Suprapubic skin (tissue), 4 donors: ENCODE results near the gene KIF4A. TPM values are rescaled to one million over a fixed set of nuclear protein-coding genes. Genes with fewer than 3 reads are reported as not detected.

Experiments used
- DNase-seq, 2 donors: peaks; one replicate each; pipeline ENCODE4 v3.0.0-alpha.2; 2019; ENCODE audit warnings: low spot score in 2 of 2
- H3K27ac ChIP-seq: fragments of 200-600 bp; sonication (generic); one replicate; pipeline ENCODE4 v1.5.1; 2019
- H3K27me3 ChIP-seq: fragments of 200-600 bp; sonication (generic); one replicate; pipeline ENCODE4 v1.5.1; 2019
- H3K36me3 ChIP-seq: fragments of 200-600 bp; sonication (generic); one replicate; pipeline ENCODE4 v1.5.1; 2019
- H3K4me1 ChIP-seq: fragments of 200-600 bp; sonication (generic); one replicate; pipeline ENCODE4 v1.5.1; 2019
- H3K4me3 ChIP-seq: fragments of 200-600 bp; sonication (generic); one replicate; pipeline ENCODE4 v1.5.1; 2019; ENCODE audit warnings: mild to moderate bottlenecking
- H3K9me3 ChIP-seq: fragments of 200-600 bp; sonication (generic); one replicate; pipeline ENCODE4 v1.5.1; 2019
- CTCF ChIP-seq, 2 donors: fragments of 200-600 bp in 1 of 2; fragments of 450-650 bp in 1 of 2; sonication (generic) in 1 of 2; IDR thresholded peaks; one replicate each; pipeline ENCODE4 v1.5.1; 2016 to 2019; ENCODE audit warnings: antibody characterized with exemption in 2 of 2, mild to moderate bottlenecking in 1 of 2, moderate library complexity in 1 of 2
- EP300 ChIP-seq: sonication (generic); formaldehyde crosslinking; IDR thresholded peaks from one replicate; pipeline ENCODE4 v1.6.1; 2017; ENCODE audit warnings: antibody characterized with exemption
- POLR2A ChIP-seq, 2 donors: fragments of 450-650 bp; IDR thresholded peaks; one replicate each; pipeline ENCODE4 v1.6.1; 2017; ENCODE audit warnings: antibody characterized with exemption in 2 of 2, mild to moderate bottlenecking in 2 of 2, moderate library complexity in 2 of 2
- POLR2AphosphoS5 ChIP-seq, 3 donors: sonication (generic); formaldehyde crosslinking; IDR thresholded peaks; one replicate each; pipeline ENCODE4 v1.6.1; 2017; ENCODE audit warnings: antibody characterized with exemption in 3 of 3
- WGBS: methylation state at CpG from one replicate; pipeline ENCODE4 v1.1.5; 2018; 5-methylcytosine and 5-hydroxymethylcytosine counted together
- total RNA-seq, 4 donors: library from RNA; depleted of rRNA; stranded (reverse); fragments of >200 nt; gene quantifications; one replicate each; pipeline ENCODE4 v1.1.0, GENCODE V29; 2016

The KIF4A gene
- total RNA-seq, 4 donors from 2014 or later = 1.4 to 2.3 (median 1.9) TPM

DNA sequence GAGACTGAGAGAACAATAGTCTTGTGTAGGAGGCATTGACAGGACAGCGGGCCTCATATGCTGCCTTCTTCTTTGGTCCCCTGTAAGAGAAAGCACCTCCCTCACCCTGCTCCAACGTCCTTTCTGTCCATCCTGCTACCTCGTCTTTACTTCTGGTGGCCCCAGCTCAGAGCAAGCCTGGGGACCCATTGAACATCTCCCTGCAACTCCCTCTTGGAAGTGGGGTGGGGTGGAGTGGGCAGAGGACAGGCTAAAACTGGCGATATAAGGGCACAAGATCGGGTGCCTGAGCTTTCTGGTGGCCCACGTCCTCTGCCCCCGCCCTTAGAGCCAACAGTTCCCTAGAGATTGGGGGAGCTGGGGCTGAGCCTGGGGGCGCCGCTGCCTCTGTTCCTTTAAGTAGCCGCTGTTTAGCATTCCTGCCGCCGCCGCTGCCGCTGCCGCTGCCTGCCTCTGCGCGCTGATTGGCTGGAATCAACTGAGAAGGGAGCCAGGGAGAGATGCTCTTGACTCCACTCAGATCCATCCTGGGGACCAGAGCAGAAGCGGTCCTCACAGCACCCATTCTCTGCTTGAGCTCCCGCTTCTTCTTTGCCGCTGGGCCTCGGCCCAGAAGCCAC is 154.5 kb downstream of the KIF4A start, which contains the start of gene DLG3:
TSS of gene DLG3 (plus strand) at position 510 of the 620 bp plus-strand sequence. CDS start 367 bp downstream, outside the sequence.
- WGBS = 32% methylated on average over 8 of the region's 21 CpGs
- no peak for TF ChIP-seq POLR2A (IDR thresholded peaks at IDR 0.05)
- no peak for TF ChIP-seq EP300
- TF ChIP-seq CTCF (IDR thresholded peaks at IDR 0.05) = no peak
- TF ChIP-seq POLR2AphosphoS5 (IDR thresholded peaks at IDR 0.05) = no peak

GRCh38 chrX:70444946-70445656 is 155.2 kb downstream of the KIF4A start:
- H3K27ac ChIP-seq = no peak overlapping the region
- DNase-seq = no peak
- no peak for TF ChIP-seq CTCF (IDR thresholded peaks at IDR 0.05)
- no peak for TF ChIP-seq POLR2AphosphoS5 (IDR thresholded peaks at IDR 0.05)
- no peak for TF ChIP-seq EP300
- no peak for TF ChIP-seq POLR2A (IDR thresholded peaks at IDR 0.05)
- no peaks in the 10 kb centered on the region for H3K36me3 ChIP-seq
- peak overlapping the region; percentile 18 for H3K4me3 ChIP-seq
- no peaks in the 10 kb centered on the region for H3K9me3 ChIP-seq
- WGBS = 50% methylated on average over 7 of the region's 61 CpGs
- H3K4me1 ChIP-seq = peaks cover 5% of the 10 kb centered on the region
- peaks cover 20% of the 10 kb centered on the region for H3K27me3 ChIP-seq

More for the DNA sequence above, 154.5 kb downstream of the KIF4A start, which contains the start of gene DLG3:
- Histone ChIP-seq H3K4me1 (peaks cover 5% of the 10 kb centered on the region), H3K36me3 (no peaks in the 10 kb centered on the region), H3K27ac (no peak within 1 kb of the TSS), H3K4me3 (peak within 1 kb of the TSS; percentile 18), H3K9me3 (no peaks in the 10 kb centered on the region), H3K27me3 (peaks cover 20% of the 10 kb centered on the region)
- no peak for DNase-seq

DNA sequence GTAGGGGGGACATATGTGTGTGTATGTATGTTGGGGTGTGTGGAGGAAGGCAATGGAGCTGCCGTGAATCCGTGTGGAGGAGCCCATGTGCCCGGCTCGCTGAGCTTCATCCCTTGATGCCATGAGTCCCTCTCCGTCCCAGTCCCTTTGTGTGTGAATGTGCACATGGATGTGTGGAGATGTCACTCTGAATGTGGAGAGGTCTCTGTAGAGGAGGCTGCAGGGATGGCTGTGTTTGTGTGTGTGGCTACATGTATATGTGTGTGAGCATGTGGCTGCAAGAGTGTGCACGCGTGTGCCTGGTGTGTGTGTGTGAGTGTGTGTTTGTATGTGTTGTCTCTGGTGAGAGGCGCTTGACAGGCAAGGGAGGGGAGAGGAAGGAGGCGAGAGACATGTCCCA is 156.0 kb downstream of the KIF4A start:
- Histone ChIP-seq H3K27me3 (peaks cover 20% of the 10 kb centered on the region), H3K4me3 (no peak overlapping the region), H3K4me1 (peaks cover 5% of the 10 kb centered on the region), H3K27ac (no peak overlapping the region), H3K36me3 (no peaks in the 10 kb centered on the region), H3K9me3 (no peaks in the 10 kb centered on the region)
- no peak for TF ChIP-seq POLR2A (IDR thresholded peaks at IDR 0.05)
- no peak for TF ChIP-seq POLR2AphosphoS5 (IDR thresholded peaks at IDR 0.05)
- TF ChIP-seq CTCF (IDR thresholded peaks at IDR 0.05) = no peak
- TF ChIP-seq EP300 = no peak
- no peak for DNase-seq
- WGBS = 83% methylated on average over 5 of the region's 9 CpGs

DNA sequence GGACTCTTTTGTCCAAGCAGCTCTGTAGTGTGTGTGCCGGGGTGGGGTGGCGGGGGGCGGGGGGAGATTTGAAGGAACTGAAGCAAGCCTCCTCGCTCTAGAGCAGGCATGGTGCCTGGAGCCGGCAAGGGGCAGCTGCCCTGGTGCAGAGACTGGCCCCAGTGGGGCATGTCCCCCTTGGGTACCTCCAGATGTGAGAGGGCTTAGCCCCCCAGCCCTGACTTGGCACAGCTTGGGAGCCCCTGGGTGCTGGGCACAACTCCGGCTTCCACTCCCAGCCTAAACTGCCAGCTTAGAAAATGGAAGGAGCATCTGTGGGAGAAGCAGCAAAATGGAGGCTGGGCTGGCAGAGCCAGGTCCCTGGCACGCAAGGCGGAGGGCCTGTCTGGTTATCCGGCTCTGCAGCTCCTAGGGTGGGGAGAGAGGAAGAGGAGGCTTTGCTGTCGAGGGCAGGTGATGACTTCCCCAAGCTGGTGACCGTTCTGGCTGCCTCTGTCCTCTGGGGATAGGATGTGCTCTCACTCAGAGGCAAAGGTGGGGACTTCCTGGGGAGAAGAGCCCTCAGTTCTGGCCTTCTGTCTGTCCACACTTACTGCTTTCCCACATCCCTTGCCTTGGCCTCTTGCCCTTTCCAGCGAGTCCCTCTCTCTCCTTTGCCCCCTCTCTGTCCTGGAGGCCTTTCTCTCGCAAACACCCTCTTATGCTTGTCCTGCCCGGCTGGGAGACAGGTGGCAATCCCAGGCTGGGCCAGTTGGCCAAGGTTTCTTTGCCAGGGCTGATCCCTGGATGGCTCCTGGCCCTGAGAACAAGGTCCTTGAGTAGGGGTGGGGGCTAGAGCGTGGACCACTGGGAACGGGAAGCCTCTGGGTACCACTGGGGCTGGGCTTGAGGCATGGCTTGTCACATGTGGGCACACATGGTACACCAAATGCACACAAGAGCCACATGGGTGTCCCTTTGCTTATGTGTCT is 156.8 kb downstream of the KIF4A start:
- no peak overlapping the region for H3K27ac ChIP-seq
- no peak for TF ChIP-seq POLR2A (IDR thresholded peaks at IDR 0.05)
- TF ChIP-seq CTCF (IDR thresholded peaks at IDR 0.05) = no peak
- TF ChIP-seq EP300 = no peak
- no peak for TF ChIP-seq POLR2AphosphoS5 (IDR thresholded peaks at IDR 0.05)
- peaks cover 20% of the 10 kb centered on the region for H3K27me3 ChIP-seq
- H3K4me3 ChIP-seq = no peak overlapping the region
- no peaks in the 10 kb centered on the region for H3K9me3 ChIP-seq
- peaks cover 5% of the 10 kb centered on the region for H3K4me1 ChIP-seq
- WGBS = 79% methylated on average over 14 of the region's 16 CpGs
- no peak for DNase-seq
- no peaks in the 10 kb centered on the region for H3K36me3 ChIP-seq
